Measurements from ENCODE around the gene COL4A2. TPM values are rescaled to one million over a fixed set of nuclear protein-coding genes. Genes with fewer than 3 reads are reported as not detected.

Gene COL4A2
- total RNA-seq, 1 donor from 2014 or later, result 7.6 TPM

DNA sequence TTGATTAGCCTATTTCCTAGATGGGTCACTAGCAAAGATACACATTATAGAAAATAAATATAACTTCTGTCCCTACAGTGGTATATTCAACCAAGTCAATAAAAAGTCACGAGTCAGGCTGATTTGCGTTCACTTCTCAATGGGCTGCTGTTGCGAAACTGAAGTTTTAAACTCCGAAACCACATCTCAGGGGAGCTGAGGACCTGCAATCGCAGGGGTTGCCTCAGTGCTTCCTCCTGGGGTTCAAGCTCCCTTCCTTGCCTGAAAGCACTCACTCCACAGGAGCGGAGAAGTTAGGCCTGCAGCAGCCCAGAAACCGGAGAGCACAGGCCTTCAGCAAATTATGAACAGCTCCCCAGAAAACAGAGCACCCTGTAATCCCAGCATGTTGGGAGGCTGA lies 214.9 kb downstream of the COL4A2 start:
- no peak for DNase-seq (ENCODE audit: low read depth)
- peak; percentile 7 for FAIRE-seq
- TF ChIP-seq, protein P1, sequence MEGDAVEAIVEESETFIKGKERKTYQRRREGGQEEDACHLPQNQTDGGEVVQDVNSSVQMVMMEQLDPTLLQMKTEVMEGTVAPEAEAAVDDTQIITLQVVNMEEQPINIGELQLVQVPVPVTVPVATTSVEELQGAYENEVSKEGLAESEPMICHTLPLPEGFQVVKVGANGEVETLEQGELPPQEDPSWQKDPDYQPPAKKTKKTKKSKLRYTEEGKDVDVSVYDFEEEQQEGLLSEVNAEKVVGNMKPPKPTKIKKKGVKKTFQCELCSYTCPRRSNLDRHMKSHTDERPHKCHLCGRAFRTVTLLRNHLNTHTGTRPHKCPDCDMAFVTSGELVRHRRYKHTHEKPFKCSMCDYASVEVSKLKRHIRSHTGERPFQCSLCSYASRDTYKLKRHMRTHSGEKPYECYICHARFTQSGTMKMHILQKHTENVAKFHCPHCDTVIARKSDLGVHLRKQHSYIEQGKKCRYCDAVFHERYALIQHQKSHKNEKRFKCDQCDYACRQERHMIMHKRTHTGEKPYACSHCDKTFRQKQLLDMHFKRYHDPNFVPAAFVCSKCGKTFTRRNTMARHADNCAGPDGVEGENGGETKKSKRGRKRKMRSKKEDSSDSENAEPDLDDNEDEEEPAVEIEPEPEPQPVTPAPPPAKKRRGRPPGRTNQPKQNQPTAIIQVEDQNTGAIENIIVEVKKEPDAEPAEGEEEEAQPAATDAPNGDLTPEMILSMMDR (IDR thresholded peaks at IDR 0.05; ENCODE audit: insufficient read depth, low read length, severe bottlenecking), result no peak
- H3K27me3 ChIP-seq (ENCODE audit: control insufficient read depth, insufficient read depth, low read length), result no peaks in the 10 kb centered on the region
- no peak overlapping the region for H3K4me3 ChIP-seq (ENCODE audit: low read depth, low read length)
- H3K36me3 ChIP-seq (ENCODE audit: control insufficient read depth, insufficient read depth, low read length), result peaks cover 1% of the 10 kb centered on the region

DNA sequence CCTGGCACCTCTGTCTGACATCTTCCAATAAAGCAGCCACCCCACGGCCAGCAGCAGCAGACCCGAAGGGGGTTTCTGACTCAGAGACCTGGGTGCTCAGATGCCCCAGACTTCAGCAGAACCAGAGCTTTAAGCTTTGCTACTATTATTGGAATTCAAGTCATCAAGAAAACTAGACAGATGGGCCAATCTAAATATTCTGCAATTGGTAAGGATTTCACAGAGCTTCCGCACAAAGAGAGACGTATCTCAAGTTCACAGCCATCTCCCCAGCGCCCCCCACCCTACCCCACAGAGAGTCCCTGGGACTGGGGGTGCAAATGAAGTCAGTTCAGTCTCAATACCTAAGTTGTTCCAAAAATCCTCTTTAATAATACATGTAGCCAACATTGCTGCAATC lies 215.6 kb downstream of the COL4A2 start:
- Histone ChIP-seq H3K4me3 (ENCODE audit: low read depth, low read length) (no peak overlapping the region), H3K27me3 (ENCODE audit: control insufficient read depth, insufficient read depth, low read length) (no peaks in the 10 kb centered on the region), H3K36me3 (ENCODE audit: control insufficient read depth, insufficient read depth, low read length) (peaks cover 1% of the 10 kb centered on the region)
- FAIRE-seq, result no peak
- DNase-seq (ENCODE audit: low read depth), result no peak
- TF ChIP-seq, protein P1 (IDR thresholded peaks at IDR 0.05; ENCODE audit: insufficient read depth, low read length, severe bottlenecking), result no peak

DNA sequence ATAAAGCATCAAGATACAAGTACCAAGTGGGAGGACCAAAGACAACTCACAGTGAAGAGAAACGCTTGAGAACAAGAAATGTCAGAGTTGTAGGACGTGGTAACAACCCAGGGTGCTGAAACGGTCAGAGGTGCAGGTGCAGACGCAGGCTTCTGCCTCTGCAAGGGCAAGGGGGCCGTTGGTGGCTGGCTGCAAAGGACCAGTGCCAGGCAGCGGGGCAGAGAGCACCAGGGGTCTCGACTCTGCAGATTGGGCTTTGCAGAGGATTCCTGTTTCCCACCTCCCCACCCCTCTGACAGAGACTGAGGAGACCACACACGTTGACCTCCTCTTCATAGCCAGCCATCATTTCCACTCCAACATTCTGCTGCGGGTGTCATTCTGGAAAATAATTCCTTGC lies 216.1 kb downstream of the COL4A2 start:
- Histone ChIP-seq H3K4me3 (ENCODE audit: low read depth, low read length) (no peak overlapping the region), H3K27me3 (ENCODE audit: control insufficient read depth, insufficient read depth, low read length) (no peaks in the 10 kb centered on the region), H3K36me3 (ENCODE audit: control insufficient read depth, insufficient read depth, low read length) (peaks cover 1% of the 10 kb centered on the region)
- TF ChIP-seq, protein P1 (IDR thresholded peaks at IDR 0.05; ENCODE audit: insufficient read depth, low read length, severe bottlenecking), result no peak
- FAIRE-seq (no peak), DNase-seq (ENCODE audit: low read depth) (no peak)

DNA sequence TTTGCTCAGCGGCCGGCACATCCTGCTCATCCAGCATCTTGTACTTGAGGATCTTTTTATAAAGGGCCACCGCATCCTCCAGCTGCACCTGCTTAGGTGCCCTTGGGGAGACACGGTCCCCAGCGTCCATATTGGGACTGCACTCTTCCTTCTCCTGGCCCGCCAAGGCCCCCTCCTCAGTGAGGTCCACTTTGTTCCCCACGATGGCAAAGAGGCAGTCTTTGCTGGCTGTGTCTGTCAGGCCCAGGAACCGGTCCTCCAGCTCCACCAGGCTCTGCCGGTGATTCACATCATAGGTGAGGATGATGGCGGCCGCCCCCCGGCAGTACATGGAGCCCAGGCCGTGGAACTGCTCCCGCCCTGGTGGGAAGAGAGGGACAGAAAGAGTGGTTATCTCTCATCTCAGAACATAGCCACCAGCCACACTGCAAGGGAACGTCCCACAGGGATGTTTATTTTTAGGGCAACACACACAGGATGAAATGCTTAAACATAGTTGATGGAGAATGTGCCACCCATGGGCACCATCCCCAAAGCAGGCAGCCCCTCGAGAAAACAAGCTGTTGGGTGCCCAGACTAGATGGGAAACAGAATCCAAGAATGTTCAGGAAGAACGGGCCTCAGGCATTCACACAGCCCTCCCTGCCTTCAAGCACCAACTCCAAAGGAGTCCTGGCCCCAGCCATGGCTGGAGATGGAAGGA lies 216.9 kb downstream of the COL4A2 start:
- no peaks in the 10 kb centered on the region for H3K27me3 ChIP-seq (ENCODE audit: control insufficient read depth, insufficient read depth, low read length)
- H3K4me3 ChIP-seq (ENCODE audit: low read depth, low read length), result no peak overlapping the region
- H3K36me3 ChIP-seq (ENCODE audit: control insufficient read depth, insufficient read depth, low read length), result peaks cover 1% of the 10 kb centered on the region
- no peak for FAIRE-seq
- TF ChIP-seq, protein P1 (IDR thresholded peaks at IDR 0.05; ENCODE audit: insufficient read depth, low read length, severe bottlenecking), result no peak
- no peak for DNase-seq (ENCODE audit: low read depth)

DNA sequence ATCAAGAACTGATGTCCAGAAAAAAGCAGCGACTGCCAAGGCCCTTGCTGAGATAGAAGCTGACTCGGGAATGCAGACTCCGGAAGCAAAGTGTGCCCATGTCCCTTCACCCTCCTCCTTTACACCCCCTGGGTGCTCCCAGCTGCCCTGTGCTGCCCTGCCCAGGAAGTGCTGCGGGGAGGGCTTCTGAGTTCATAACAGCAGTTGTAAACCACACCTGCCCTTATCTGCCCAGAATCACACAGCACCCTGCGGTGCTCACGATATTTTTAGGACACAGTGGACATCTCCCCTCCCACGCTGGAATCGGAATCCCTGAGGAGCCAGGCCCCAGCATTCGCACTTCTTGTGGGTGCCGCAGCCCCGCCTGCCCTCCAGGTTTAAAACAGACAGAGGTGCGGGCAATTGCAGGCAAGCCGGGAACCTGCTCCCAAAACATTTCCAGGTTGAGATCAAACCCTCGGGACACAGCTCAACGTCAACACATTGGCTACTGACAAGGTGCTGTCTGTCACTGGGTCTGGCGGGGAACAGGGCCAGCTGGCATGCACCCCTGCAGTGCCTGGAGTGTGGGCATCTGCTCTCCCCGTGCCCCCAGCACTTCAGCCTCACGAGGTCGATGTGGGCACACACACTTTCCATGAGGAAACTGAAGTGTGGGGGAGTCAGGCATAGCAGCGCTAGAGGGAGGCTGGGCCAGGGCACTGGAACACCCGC lies 217.6 kb downstream of the COL4A2 start:
- TF ChIP-seq, protein P1 (IDR thresholded peaks at IDR 0.05; ENCODE audit: insufficient read depth, low read length, severe bottlenecking), result no peak
- no peak for DNase-seq (ENCODE audit: low read depth)
- peak; percentile 77 for FAIRE-seq
- H3K4me3 ChIP-seq (ENCODE audit: low read depth, low read length), result no peak overlapping the region
- H3K36me3 ChIP-seq (ENCODE audit: control insufficient read depth, insufficient read depth, low read length), result peaks cover 1% of the 10 kb centered on the region
- H3K27me3 ChIP-seq (ENCODE audit: control insufficient read depth, insufficient read depth, low read length), result no peaks in the 10 kb centered on the region
